ENCODE data around the gene TASP1. TPM values are rescaled to one million over a fixed set of nuclear protein-coding genes. Genes with fewer than 3 reads are reported as not detected.

TASP1 gene
- total RNA-seq, 2 donors from 2014 or later = 15.8 to 16.6 TPM

- WGBS, 2 experiments (ENCODE audit: insufficient coverage in 1 of 2, insufficient read length in 1 of 2) = 93 to 100% methylated on average over 1 of the region's 1 CpG
- no peak for DNase-seq
- Mint-ChIP-seq H3K27ac (no peak overlapping the region), H3K9me3 (no peaks in the 10 kb centered on the region), H3K4me1 (peaks cover 22% of the 10 kb centered on the region), H3K27me3 (ENCODE audit: insufficient read depth) (no peaks in the 10 kb centered on the region), H3K4me3 (no peak overlapping the region), H3K36me3 (ENCODE audit: low read depth) (no peaks in the 10 kb centered on the region)
- Histone ChIP-seq H3K4me3 (ENCODE audit: low read length) (no peak overlapping the region), H3K9ac (ENCODE audit: extremely low read depth, low read length, poor library complexity, severe bottlenecking) (no peak overlapping the region), H3K27me3 (ENCODE audit: control insufficient read depth, insufficient read depth, low read length, poor library complexity, severe bottlenecking) (no peaks in the 10 kb centered on the region), H3K4me1 (ENCODE audit: control insufficient read depth, insufficient read depth, low read length) (no peaks in the 10 kb centered on the region), H3K36me3 (ENCODE audit: control insufficient read depth, insufficient read depth, low read length) (no peaks in the 10 kb centered on the region), H3K9me3 (ENCODE audit: control insufficient read depth, low read length) (no peaks in the 10 kb centered on the region), H3K27ac (ENCODE audit: low read depth, low read length) (no peak overlapping the region)
- TF ChIP-seq, protein P1, sequence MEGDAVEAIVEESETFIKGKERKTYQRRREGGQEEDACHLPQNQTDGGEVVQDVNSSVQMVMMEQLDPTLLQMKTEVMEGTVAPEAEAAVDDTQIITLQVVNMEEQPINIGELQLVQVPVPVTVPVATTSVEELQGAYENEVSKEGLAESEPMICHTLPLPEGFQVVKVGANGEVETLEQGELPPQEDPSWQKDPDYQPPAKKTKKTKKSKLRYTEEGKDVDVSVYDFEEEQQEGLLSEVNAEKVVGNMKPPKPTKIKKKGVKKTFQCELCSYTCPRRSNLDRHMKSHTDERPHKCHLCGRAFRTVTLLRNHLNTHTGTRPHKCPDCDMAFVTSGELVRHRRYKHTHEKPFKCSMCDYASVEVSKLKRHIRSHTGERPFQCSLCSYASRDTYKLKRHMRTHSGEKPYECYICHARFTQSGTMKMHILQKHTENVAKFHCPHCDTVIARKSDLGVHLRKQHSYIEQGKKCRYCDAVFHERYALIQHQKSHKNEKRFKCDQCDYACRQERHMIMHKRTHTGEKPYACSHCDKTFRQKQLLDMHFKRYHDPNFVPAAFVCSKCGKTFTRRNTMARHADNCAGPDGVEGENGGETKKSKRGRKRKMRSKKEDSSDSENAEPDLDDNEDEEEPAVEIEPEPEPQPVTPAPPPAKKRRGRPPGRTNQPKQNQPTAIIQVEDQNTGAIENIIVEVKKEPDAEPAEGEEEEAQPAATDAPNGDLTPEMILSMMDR (conservative IDR thresholded peaks at IDR 0.05) = no peak
Observed at GRCh38 chr20:13422637-13423036, 216.1 kb downstream of the TASP1 start.

DNA sequence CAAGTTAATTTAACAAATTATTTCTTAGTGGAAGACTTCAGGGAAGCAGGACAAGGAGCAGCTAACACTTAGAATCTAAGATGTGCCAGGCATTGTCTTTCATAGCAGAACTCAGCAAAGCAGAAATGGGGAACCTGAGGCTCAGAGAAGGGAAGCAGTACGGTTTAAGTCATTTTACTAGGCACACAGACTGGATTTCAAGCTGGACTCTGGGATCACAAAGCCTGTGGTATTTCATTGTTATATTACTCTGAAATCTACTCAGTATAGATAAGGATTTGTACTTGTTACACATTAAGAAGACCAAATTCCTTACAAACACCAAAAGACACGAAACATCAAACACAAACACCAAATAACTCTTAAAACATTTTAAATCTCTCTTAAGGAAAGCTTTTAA, 218.1 kb downstream of the TASP1 start:
- H3K9ac ChIP-seq (ENCODE audit: extremely low read depth, low read length, poor library complexity, severe bottlenecking) = no peak overlapping the region
- WGBS, 2 experiments (ENCODE audit: insufficient coverage in 1 of 2, insufficient read length in 1 of 2) = 85 to 100% methylated on average over 1 to 2 of the region's 2 CpGs
- DNase-seq = no peak
- Mint-ChIP-seq H3K36me3 (ENCODE audit: low read depth) (peaks cover 9% of the 10 kb centered on the region), H3K27ac (no peak overlapping the region), H3K9me3 (no peaks in the 10 kb centered on the region), H3K4me3 (no peak overlapping the region), H3K27me3 (ENCODE audit: insufficient read depth) (no peaks in the 10 kb centered on the region), H3K4me1 (peaks cover 24% of the 10 kb centered on the region)
- H3K4me1 ChIP-seq (ENCODE audit: control insufficient read depth, insufficient read depth, low read length) = no peaks in the 10 kb centered on the region
- TF ChIP-seq, protein P1 (conservative IDR thresholded peaks at IDR 0.05) = no peak
- H3K9me3 ChIP-seq (ENCODE audit: control insufficient read depth, low read length) = no peaks in the 10 kb centered on the region
- no peak overlapping the region for H3K4me3 ChIP-seq (ENCODE audit: low read length)
- H3K27me3 ChIP-seq (ENCODE audit: control insufficient read depth, insufficient read depth, low read length, poor library complexity, severe bottlenecking) = no peaks in the 10 kb centered on the region
- no peak overlapping the region for H3K27ac ChIP-seq (ENCODE audit: low read depth, low read length)
- H3K36me3 ChIP-seq (ENCODE audit: control insufficient read depth, insufficient read depth, low read length) = peaks cover 8% of the 10 kb centered on the region

- Mint-ChIP-seq H3K27ac (no peak overlapping the region), H3K4me1 (peaks cover 23% of the 10 kb centered on the region)
- WGBS, 2 experiments (ENCODE audit: insufficient coverage in 1 of 2, insufficient read length in 1 of 2) = 94 to 95% methylated on average over 3 of the region's 3 CpGs
Observed at GRCh38 chr20:13419477-13419876, 219.3 kb downstream of the TASP1 start.

More at GRCh38 chr20:13419477-13419876, 219.3 kb downstream of the TASP1 start:
- Histone ChIP-seq H3K9me3 (ENCODE audit: control insufficient read depth, low read length) (no peaks in the 10 kb centered on the region), H3K27me3 (ENCODE audit: control insufficient read depth, insufficient read depth, low read length, poor library complexity, severe bottlenecking) (no peaks in the 10 kb centered on the region), H3K4me1 (ENCODE audit: control insufficient read depth, insufficient read depth, low read length) (no peaks in the 10 kb centered on the region), H3K4me3 (ENCODE audit: low read length) (no peak overlapping the region), H3K36me3 (ENCODE audit: control insufficient read depth, insufficient read depth, low read length) (peaks cover 8% of the 10 kb centered on the region), H3K9ac (ENCODE audit: extremely low read depth, low read length, poor library complexity, severe bottlenecking) (no peak overlapping the region), H3K27ac (ENCODE audit: low read depth, low read length) (no peak overlapping the region)
- no peaks in the 10 kb centered on the region for H3K27me3 Mint-ChIP-seq (ENCODE audit: insufficient read depth)
- peaks cover 9% of the 10 kb centered on the region for H3K36me3 Mint-ChIP-seq (ENCODE audit: low read depth)
- H3K9me3 Mint-ChIP-seq = no peaks in the 10 kb centered on the region
- DNase-seq = no peak
- no peak overlapping the region for H3K4me3 Mint-ChIP-seq
- TF ChIP-seq, protein P1 (conservative IDR thresholded peaks at IDR 0.05) = no peak

Data from endodermal cell (in vitro differentiated cells).